Measurements from ENCODE around the gene CD101. TPM values are rescaled to one million over a fixed set of nuclear protein-coding genes. Genes with fewer than 3 reads are reported as not detected.

The CD101 gene
- total and polyA plus RNA-seq, 2 of the 8 experiments (the other 6 are each of a cell fraction or from before 2014, with no cell fraction given): 1.1 to 1.2 TPM

GRCh38 chr1:116952738-116953275, 48.8 kb upstream of the CD101 start:
- 95% methylated on average over 2 of the region's 2 CpGs; no CpG with 5 or more reads in 1 of the 2 experiments for WGBS, 2 experiments (ENCODE audit: extremely low coverage in 1 of 2, insufficient coverage in 1 of 2, insufficient read length in 1 of 2, insufficient replicate concordance in 2 of 2, low coverage in 1 of 2, low lambda C conversion rate in 2 of 2, missing lambda C conversion rate in 1 of 2)
- FAIRE-seq: no peak
- H3K4me1 ChIP-seq (replicated peaks in 1 of 4; ENCODE audit: control insufficient read depth in 3 of 4, insufficient read depth in 4 of 4, low read length in 3 of 4): peaks cover 0 to 11% (median 4%) of the 10 kb centered on the region in 4 experiments; a peak in 4 of 7 replicates

More at GRCh38 chr1:116952738-116953275, 48.8 kb upstream of the CD101 start:
- no peak overlapping the region for H4K5ac ChIP-seq (ENCODE audit: insufficient read length, low read depth, low read length)
- no peak overlapping the region for H3K4me2 ChIP-seq (ENCODE audit: insufficient read depth in 1 of 2, low read depth in 2 of 2, low read length in 2 of 2)
- H4K8ac ChIP-seq (ENCODE audit: extremely low read depth, insufficient read depth, low read length): no peak overlapping the region
- no peak overlapping the region for H2AK5ac ChIP-seq (ENCODE audit: low read depth, low read length)
- no peak overlapping the region for H3K18ac ChIP-seq (ENCODE audit: extremely low read depth, low read length)
- H3K23me2 ChIP-seq (ENCODE audit: low read depth, low read length): no peaks in the 10 kb centered on the region; the same call in 1 of the 2 replicates
- no peak overlapping the region for H3K23ac ChIP-seq (ENCODE audit: insufficient read length)
- TF ChIP-seq SRF (IDR thresholded peaks at IDR 0.05; ENCODE audit: low read depth, low read length) (no peak), YY1 (IDR thresholded peaks at IDR 0.05; ENCODE audit: low read depth, low read length) (no peak), BACH1 (IDR thresholded peaks at IDR 0.05; ENCODE audit: low read length) (no peak)
- no peak overlapping the region for H3K14ac ChIP-seq (ENCODE audit: insufficient read length)
- H2BK5ac ChIP-seq (ENCODE audit: low read depth, low read length): no peak overlapping the region
- peak in 1 of 2 experiments; percentile 23 for DNase-seq (ENCODE audit: low read depth in 1 of 2, low spot score in 2 of 2)
- no peaks in the 10 kb centered on the region for H3K27me3 ChIP-seq (replicated peaks in 1 of 4; ENCODE audit: control insufficient read depth in 3 of 4, extremely low read depth in 1 of 4, insufficient read depth in 3 of 4, low read length in 3 of 4)
- no peak overlapping the region for H3K56ac ChIP-seq (replicated peaks; ENCODE audit: insufficient read length, low read depth, low read length)
- POLR2A ChIA-PET (ENCODE audit: partially characterized antibody): interaction anchor here (0.6 to 0.8 kb wide), 2 partner anchors 64 to 77 kb away, joined by 3 read pairs; no protein-coding TSS in a partner anchor
- no peak overlapping the region for H2BK15ac ChIP-seq (ENCODE audit: low read length)
- H4K91ac ChIP-seq (replicated peaks; ENCODE audit: insufficient read length, low read length): no peak overlapping the region
- no peak overlapping the region for H3K9ac ChIP-seq (replicated peaks in 1 of 4; ENCODE audit: extremely low read depth in 1 of 4, low read depth in 3 of 4, low read length in 3 of 4)
- H2BK20ac ChIP-seq (ENCODE audit: low read length): no peak overlapping the region
- H3K79me1 ChIP-seq (ENCODE audit: low read depth, low read length): peaks cover 2% of the 10 kb centered on the region; the same call in 1 of the 2 replicates
- no peaks in the 10 kb centered on the region for H3K9me3 ChIP-seq (ENCODE audit: insufficient read depth in 2 of 2, low read depth in 1 of 2, low read length in 1 of 2)
- CTCF ChIA-PET (ENCODE audit: partially characterized antibody): interaction anchor here (1.0 to 1.5 kb wide), 2 partner anchors 18 to 51 kb away, joined by 3 read pairs; no protein-coding TSS in a partner anchor
- H4K20me1 ChIP-seq (replicated peaks in 1 of 2; ENCODE audit: control insufficient read depth in 1 of 2, insufficient read depth in 2 of 2, low read length in 2 of 2): no peaks in the 10 kb centered on the region
- H2BK120ac ChIP-seq (replicated peaks; ENCODE audit: low read depth, low read length): no peak overlapping the region
- no peak overlapping the region for H2AFZ ChIP-seq (ENCODE audit: low read length)
- no peak overlapping the region for H3K27ac ChIP-seq (ENCODE audit: low read depth, low read length)
- peaks cover 0 to 5% (median 2%) of the 10 kb centered on the region in 4 experiments; a peak in 3 of 8 replicates for H3K36me3 ChIP-seq (ENCODE audit: control insufficient read depth in 2 of 4, insufficient read depth in 4 of 4, low read length in 3 of 4)
- no peaks in the 10 kb centered on the region for H3K79me2 ChIP-seq (ENCODE audit: control insufficient read depth in 1 of 2, insufficient read depth in 2 of 2, low read length in 2 of 2)
- no peak overlapping the region for H2BK12ac ChIP-seq (ENCODE audit: low read depth, low read length)
- no peak overlapping the region for H3K4me3 ChIP-seq (ENCODE audit: extremely low read depth in 1 of 4, insufficient read depth in 2 of 4, low read depth in 3 of 4, low read length in 4 of 4)
- H3K4ac ChIP-seq (replicated peaks; ENCODE audit: insufficient read length, low read depth, low read length): no peak overlapping the region
